HCT116 (cell line): ENCODE measurements around the gene NRAP. TPM values are rescaled to one million over a fixed set of nuclear protein-coding genes. Genes with fewer than 3 reads are reported as not detected.

Experiments
- ATAC-seq: fragments of 200-7000 bp; cut with Tn5 transposase; 2 replicates; pipeline ENCODE4 v1.9.1; 2020; ENCODE audit warnings: mild to moderate bottlenecking, moderate library complexity
- BruUV-seq: library from RNA; stranded (reverse); fragments of 400-500 nt; replicated peaks from 2 replicates; lab custom pipeline; 2021; lab: Mats Ljungman, UMichigan
- CTCF ChIA-PET: fragments of 300-600 bp; sonication (Branson Sonifier 250); formaldehyde crosslinking; loops from one replicate; lab custom pipeline; 2021; ENCODE audit warnings: antibody characterized with exemption; lab: Charles Lee
- POLR2A ChIA-PET: fragments of 300-600, 350-600 bp; sonication (Branson Sonifier 250); formaldehyde crosslinking; loops from one replicate; lab custom pipeline; 2021; ENCODE audit warnings: antibody characterized with exemption; lab: Charles Lee
- RAD21 ChIA-PET, 2 experiments: fragments of 300-600 bp; sonication (Branson Sonifier 250); formaldehyde crosslinking; loops; one replicate each; lab custom pipeline; 2023; ENCODE audit warnings: low total read pairs in 2 of 2; ENCODE audit not compliant: uncharacterized antibody in 2 of 2, unreplicated experiment in 2 of 2, low non-redundant PET in 1 of 2; lab: Charles Lee
- DNase-seq: peaks from one replicate; pipeline ENCODE4 v3.0.0-alpha.2; 2010; ENCODE audit warnings: low read depth, low spot score
- H2AFZ ChIP-seq: fragments of 200-600 bp; shearing (Covaris generic), sonication (generic); 2 replicates; pipeline ENCODE4 v1.6.1; 2017; ENCODE audit warnings: low read depth, mixed run types, mixed read lengths, antibody characterized with exemption, low read length; ENCODE audit not compliant: poor library complexity, severe bottlenecking
- H3K27ac ChIP-seq: 2 replicates; pipeline ENCODE4 v1.5.1; 2012; ENCODE audit warnings: low read depth, low read length
- H3K27me3 ChIP-seq: fragments of 200-600 bp; sonication (generic); 2 replicates; pipeline ENCODE4 v1.6.1; 2016; ENCODE audit warnings: mixed run types, low read length, mixed read lengths; ENCODE audit not compliant: insufficient read depth
- H3K36me3 ChIP-seq, 2 experiments: fragments of 200-500 bp in 1 of 2; fragments of 200-600 bp in 1 of 2; sonication (Bioruptor generic) in 1 of 2; sonication (generic) in 1 of 2; 2 replicates each; pipeline versions ENCODE4 v1.5.1 to v1.6.1; 2014 to 2016; ENCODE audit warnings: low read length in 2 of 2, inconsistent platforms in 1 of 2, mixed read lengths in 1 of 2, mixed run types in 1 of 2; ENCODE audit not compliant: insufficient read depth in 2 of 2, control insufficient read depth in 1 of 2
- H3K4me1 ChIP-seq, 2 experiments: fragments of 200-600 bp in 1 of 2; sonication (generic) in 1 of 2; 2 replicates each; pipeline versions ENCODE4 v1.5.1 to v1.6.1; 2012 to 2017; ENCODE audit warnings: low read length in 2 of 2, inconsistent platforms in 1 of 2, mild to moderate bottlenecking in 1 of 2, mixed read lengths in 1 of 2, mixed run types in 1 of 2, moderate library complexity in 1 of 2; ENCODE audit not compliant: insufficient read depth in 2 of 2, control insufficient read depth in 1 of 2
- H3K4me2 ChIP-seq: fragments of 200-600 bp; sonication (generic); 2 replicates; pipeline ENCODE4 v1.6.1; 2017; ENCODE audit warnings: mixed run types, low read length, mixed read lengths
- H3K4me3 ChIP-seq, 2 experiments: fragments of 200-600 bp in 1 of 2; sonication (generic) in 1 of 2; replicated peaks in 1 of 2; 2 replicates each; pipeline ENCODE4 v1.5.1; 2011 to 2016; ENCODE audit warnings: low read length in 2 of 2, control low read depth in 1 of 2, low read depth in 1 of 2, mild to moderate bottlenecking in 1 of 2, mixed read lengths in 1 of 2, mixed run types in 1 of 2
- H3K79me2 ChIP-seq: fragments of 200-600 bp; sonication (generic); 2 replicates; pipeline ENCODE4 v1.6.1; 2017; ENCODE audit warnings: mild to moderate bottlenecking, mixed run types, low read length, moderate library complexity, mixed read lengths; ENCODE audit not compliant: insufficient read depth
- H3K9ac ChIP-seq: fragments of 200-600 bp; sonication (generic); 2 replicates; pipeline ENCODE4 v1.6.1; 2016; ENCODE audit warnings: low read length, mixed read lengths
- H3K9me2 ChIP-seq: fragments of 200-600 bp; sonication (generic), shearing (Covaris generic); 2 replicates; pipeline ENCODE4 v1.6.1; 2017; ENCODE audit warnings: mixed run types, mild to moderate bottlenecking, moderate library complexity; ENCODE audit not compliant: insufficient read depth
- H3K9me3 ChIP-seq, 2 experiments: fragments of 200-500 bp in 1 of 2; fragments of 200-600 bp in 1 of 2; sonication (Bioruptor generic) in 1 of 2; sonication (generic) in 1 of 2; 2 replicates each; pipeline ENCODE4 v1.6.1; 2014 to 2017; ENCODE audit warnings: low read length in 2 of 2, mixed read lengths in 2 of 2, inconsistent platforms in 1 of 2, low read depth in 1 of 2, mild to moderate bottlenecking in 1 of 2, mixed run types in 1 of 2, moderate library complexity in 1 of 2; ENCODE audit not compliant: control insufficient read depth in 1 of 2, insufficient read depth in 1 of 2
- H4K20me1 ChIP-seq: fragments of 200-600 bp; sonication (generic), shearing (Covaris generic); 2 replicates; pipeline ENCODE4 v1.6.1; 2017; ENCODE audit warnings: mixed run types, mild to moderate bottlenecking, moderate library complexity; ENCODE audit not compliant: insufficient read depth
- CEBPB ChIP-seq: IDR thresholded peaks from 2 replicates; pipeline ENCODE4 v1.6.1; 2012; ENCODE audit warnings: low read depth
- MAX ChIP-seq: IDR thresholded peaks from 2 replicates; pipeline ENCODE4 v1.6.1; 2012
- POLR2A ChIP-seq: IDR thresholded peaks from 2 replicates; pipeline ENCODE4 v1.7.0; 2011; ENCODE audit warnings: borderline replicate concordance; ENCODE audit not compliant: insufficient read depth, insufficient read length; ENCODE audit errors: extremely low read depth
- REST ChIP-seq: IDR thresholded peaks from 2 replicates; pipeline ENCODE4 v1.6.1; 2012; ENCODE audit warnings: low read depth
- SP1 ChIP-seq: IDR thresholded peaks from 2 replicates; pipeline ENCODE4 v1.6.1; 2012; ENCODE audit warnings: low read depth
- SRF ChIP-seq: IDR thresholded peaks from 2 replicates; pipeline ENCODE4 v1.6.1; 2012; ENCODE audit warnings: low read depth
- intact Hi-C: fragments of 100-400 bp; cut with micrococcal nuclease; formaldehyde crosslinking; loops from 2 replicates; pipeline ENCODE4 v1.10.0; 2022
- total RNA-seq: library from RNA; stranded (reverse); gene quantifications from one replicate; pipeline ENCODE4 v1.2.1, GENCODE V29; 2021; ENCODE audit not compliant: unreplicated experiment

NRAP gene
- total RNA-seq, 1 experiment from 2014 or later: not detected

GRCh38 chr10:113683300-113683699, 19.5 kb upstream of the NRAP start:
- no peaks in the 10 kb centered on the region for H3K9me2 ChIP-seq
- H3K4me1 ChIP-seq: peaks cover 7 to 20% of the 10 kb centered on the region in 2 experiments
- intact Hi-C loops: no loop called here
- no peaks in the 10 kb centered on the region for H3K27me3 ChIP-seq
- BruUV-seq: no TSS peak
- CTCF ChIA-PET: no interaction called here
- H3K9me3 ChIP-seq: peaks cover 0 to 18% of the 10 kb centered on the region in 2 experiments; a peak in 1 of 4 replicates
- peaks cover 0 to 11% of the 10 kb centered on the region in 2 experiments; a peak in 2 of 4 replicates for H3K36me3 ChIP-seq
- POLR2A ChIA-PET: interaction anchor here (0.6 kb wide), 1 partner anchor 1394 kb away, joined by 3 read pairs; no protein-coding TSS in a partner anchor
- no peak for ATAC-seq
- RAD21 ChIA-PET: no interaction called here
- H4K20me1 ChIP-seq: no peaks in the 10 kb centered on the region
- H3K4me2 ChIP-seq: no peak overlapping the region
- DNase-seq: no peak
- H3K9ac ChIP-seq: no peak overlapping the region
- no peak overlapping the region for H3K4me3 ChIP-seq
- no peak overlapping the region for H2AFZ ChIP-seq
- TF ChIP-seq SP1 (no peak), SRF (no peak), MAX (no peak), POLR2A (no peak), CEBPB (no peak), REST (no peak)
- no peak overlapping the region for H3K27ac ChIP-seq
- peaks cover 76% of the 10 kb centered on the region for H3K79me2 ChIP-seq
